HG02870 (cell line): Measurements from ENCODE around the gene MYO5C.

ENCODE experiments used
- ATAC-seq: cut with Tn5 transposase; IDR thresholded peaks from one replicate; pipeline ENCODE4 v1.9.1; 2021; ENCODE audit warnings: mild to moderate bottlenecking, moderate library complexity; ENCODE audit not compliant: unreplicated experiment

MYO5C gene

DNA sequence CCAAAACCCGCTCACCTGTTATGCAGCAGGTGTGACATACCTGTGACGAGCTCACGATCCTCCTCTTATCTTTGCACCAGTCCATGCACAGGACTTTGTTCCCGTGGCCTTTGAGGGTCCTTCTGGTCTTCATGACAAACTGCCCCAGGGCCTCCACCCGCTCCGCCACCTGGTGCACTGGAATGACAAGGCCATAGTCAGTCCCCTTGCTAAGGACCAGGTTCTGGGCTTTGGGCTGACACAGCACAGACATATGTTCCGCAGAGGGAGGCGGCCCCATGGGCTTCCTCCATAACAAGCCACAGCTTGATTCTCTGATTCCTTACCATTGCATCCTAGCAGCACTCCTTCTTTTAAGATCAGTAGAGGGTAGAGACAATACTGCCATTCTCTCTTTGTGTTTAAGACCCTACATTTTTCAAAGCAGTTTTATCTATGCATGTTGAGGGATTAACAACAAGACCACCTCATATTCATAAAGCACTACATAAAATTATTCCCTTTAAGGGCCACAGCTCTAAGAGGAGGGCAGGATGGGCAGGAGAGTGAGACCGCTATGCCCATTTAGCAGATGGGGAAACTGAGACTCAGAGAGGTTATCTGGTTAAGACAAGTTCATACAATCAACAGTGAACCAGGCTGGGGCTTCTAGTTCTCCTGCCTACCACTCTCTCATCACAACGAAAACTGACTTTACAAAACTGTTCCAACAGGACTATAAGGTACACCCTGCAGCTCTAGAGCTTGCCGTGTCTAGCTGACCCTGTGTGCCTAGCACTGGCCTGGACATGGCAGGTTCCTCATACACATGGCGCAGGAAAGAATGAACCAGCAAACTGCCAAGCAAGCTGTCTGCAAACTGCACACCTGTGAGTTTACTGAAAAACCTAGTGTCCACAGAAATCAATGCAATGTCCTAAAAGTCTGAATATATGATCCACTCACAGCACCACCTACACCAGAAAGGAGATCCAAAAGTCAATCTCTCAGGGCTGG lies 141.4 kb downstream of the MYO5C start:
- ATAC-seq: no peak

- no peak for ATAC-seq
These were observed 144.3 kb downstream of the MYO5C start for GRCh38 chr15:52151353-52151752.

DNA sequence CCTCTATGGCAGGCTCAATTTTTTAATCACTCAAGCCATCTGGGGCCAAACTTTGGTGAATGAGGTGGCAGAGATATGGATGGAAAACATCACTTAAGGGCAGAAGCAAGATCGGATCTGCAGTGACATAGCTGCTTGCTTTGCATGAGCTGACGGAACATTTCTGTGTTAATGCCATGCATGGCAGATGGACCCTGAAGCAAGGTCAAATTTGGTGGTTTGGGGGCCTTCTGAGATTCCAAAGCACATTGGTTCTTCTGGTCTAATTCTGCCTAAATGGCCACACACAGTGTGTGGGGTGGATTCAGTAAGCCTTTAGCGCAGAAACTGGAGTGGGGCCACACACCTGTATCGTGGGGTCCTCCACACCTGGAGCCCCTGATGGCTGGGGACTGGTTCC lies 144.7 kb downstream of the MYO5C start:
- ATAC-seq: no peak

DNA sequence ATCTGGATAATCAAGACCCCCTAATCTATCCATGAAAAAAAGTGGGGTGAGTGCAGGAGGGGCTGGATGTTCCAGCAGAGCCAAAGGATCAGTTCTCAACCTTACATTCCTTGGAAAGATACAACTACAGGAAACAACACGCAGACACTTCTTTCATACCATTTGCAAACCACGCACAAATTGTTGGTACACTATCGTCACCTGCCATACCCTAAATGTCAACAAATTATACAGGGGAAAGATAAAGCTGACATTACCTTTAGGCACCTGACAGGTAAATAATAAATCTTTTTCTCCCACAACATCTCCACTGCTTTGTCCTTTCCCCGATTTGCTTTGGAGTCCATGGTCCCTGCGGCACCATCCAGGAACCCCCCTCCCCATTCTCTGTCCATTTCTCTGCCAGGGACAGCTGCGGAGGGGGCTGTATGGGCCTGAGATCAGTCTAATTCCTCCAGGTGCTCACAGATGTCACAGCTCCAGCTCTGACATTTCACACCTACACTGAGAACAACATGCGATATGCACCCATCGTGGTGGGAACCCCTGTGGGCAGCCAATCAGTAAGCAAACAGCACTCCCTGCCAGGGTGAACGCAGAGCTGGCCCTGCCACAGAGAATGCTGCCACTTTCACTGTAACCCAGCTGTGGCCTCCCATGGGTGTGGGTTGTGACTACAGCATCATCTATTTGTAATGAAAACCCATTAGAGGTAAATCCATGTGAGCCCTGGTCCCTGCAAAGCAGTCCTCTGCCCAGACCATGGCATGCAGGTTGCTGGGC lies 145.4 kb downstream of the MYO5C start:
- no peak for ATAC-seq

GRCh38 chr15:52148403-52148802 lies 147.2 kb downstream of the MYO5C start:
- no peak for ATAC-seq

DNA sequence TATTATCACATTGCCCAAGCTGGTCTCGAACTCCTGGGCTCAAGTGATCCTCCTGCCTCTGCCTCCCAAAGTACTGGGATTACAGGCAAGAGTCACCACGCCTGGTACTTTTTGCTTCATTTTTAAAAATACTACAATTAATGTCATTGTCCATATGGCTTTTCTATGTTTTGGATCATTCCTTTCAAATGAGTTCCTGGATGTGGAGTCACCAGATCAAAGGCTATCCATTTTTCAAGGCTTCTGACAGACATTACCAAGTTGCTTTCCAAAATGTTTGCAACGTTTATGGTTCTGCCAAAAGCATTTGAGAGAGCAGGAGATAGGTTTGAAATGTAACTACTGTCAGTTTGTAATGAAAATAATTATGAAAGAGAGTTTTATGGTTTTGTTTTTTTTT lies 148.8 kb downstream of the MYO5C start:
- no peak for ATAC-seq

GRCh38 chr15:52146261-52146660 lies 149.3 kb downstream of the MYO5C start:
- no peak for ATAC-seq

- no peak for ATAC-seq
These were observed 150.9 kb downstream of the MYO5C start for GRCh38 chr15:52144656-52145178.

GRCh38 chr15:52143873-52144272 lies 151.7 kb downstream of the MYO5C start:
- ATAC-seq: no peak
